ENCODE measurements around the gene RFX7.

DNA sequence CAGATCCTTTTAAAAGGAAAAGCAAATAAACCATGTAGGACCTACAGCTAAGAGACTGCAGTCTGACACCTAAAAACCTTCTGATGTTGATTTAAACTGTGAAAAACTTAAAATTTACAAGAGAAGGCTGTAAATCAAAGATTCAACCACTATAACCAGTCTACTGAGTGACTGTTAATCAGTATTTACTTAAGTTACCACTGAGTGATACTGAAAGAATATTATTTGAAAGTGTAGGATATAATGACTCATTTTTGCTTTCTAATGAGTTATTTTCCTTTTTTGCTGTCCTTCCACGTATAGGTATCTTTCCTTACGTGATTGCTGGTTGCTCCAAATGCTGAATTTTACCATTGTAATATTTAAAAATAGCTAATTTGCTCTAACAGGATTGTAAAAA lies 44.6 kb downstream of the RFX7 start:
- TF ChIP-seq, protein P1, sequence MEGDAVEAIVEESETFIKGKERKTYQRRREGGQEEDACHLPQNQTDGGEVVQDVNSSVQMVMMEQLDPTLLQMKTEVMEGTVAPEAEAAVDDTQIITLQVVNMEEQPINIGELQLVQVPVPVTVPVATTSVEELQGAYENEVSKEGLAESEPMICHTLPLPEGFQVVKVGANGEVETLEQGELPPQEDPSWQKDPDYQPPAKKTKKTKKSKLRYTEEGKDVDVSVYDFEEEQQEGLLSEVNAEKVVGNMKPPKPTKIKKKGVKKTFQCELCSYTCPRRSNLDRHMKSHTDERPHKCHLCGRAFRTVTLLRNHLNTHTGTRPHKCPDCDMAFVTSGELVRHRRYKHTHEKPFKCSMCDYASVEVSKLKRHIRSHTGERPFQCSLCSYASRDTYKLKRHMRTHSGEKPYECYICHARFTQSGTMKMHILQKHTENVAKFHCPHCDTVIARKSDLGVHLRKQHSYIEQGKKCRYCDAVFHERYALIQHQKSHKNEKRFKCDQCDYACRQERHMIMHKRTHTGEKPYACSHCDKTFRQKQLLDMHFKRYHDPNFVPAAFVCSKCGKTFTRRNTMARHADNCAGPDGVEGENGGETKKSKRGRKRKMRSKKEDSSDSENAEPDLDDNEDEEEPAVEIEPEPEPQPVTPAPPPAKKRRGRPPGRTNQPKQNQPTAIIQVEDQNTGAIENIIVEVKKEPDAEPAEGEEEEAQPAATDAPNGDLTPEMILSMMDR (IDR thresholded peaks at IDR 0.05; ENCODE audit: low read depth, low read length, poor library complexity, severe bottlenecking) = no peak
- TF ChIP-seq EZH2phosphoT487 (IDR thresholded peaks at IDR 0.05; ENCODE audit: borderline replicate concordance, low read length) = no peak

Data from DOHH2 (cell line).